ENCODE results near the gene REM2.
"Not testable (repeated sequence)": the region's sequence is repeated elsewhere in the genome, so short reads cannot be mapped to it uniquely, and the experiment has no call there.

Gene REM2

GRCh38 chr14:22854963-22855724 lies 27.9 kb upstream of the REM2 start:
- no peak overlapping the region for H2AK5ac ChIP-seq (ENCODE audit: low read length)
- no peak overlapping the region for H3K23ac ChIP-seq (ENCODE audit: low read length)
- H2BK5ac ChIP-seq (ENCODE audit: low read depth, low read length, poor library complexity), result no peak overlapping the region
- no peaks in the 10 kb centered on the region for H3K27me3 ChIP-seq (ENCODE audit: insufficient read depth, low read length)
- peaks cover 6% of the 10 kb centered on the region for H3K79me1 ChIP-seq (ENCODE audit: low read length)
- peaks cover 12 to 16% of the 10 kb centered on the region in 2 experiments for H3K4me1 ChIP-seq (ENCODE audit: control insufficient read depth in 1 of 2, insufficient read depth in 2 of 2, low read length in 2 of 2)
- no peaks in the 10 kb centered on the region for H3K9me3 ChIP-seq (ENCODE audit: insufficient read depth, low read depth, low read length)
- H3K9ac ChIP-seq (ENCODE audit: low read length), result no peak overlapping the region
- H4K12ac ChIP-seq (ENCODE audit: low read depth, low read length), result no peak overlapping the region
- no peak overlapping the region for H3K4me2 ChIP-seq (ENCODE audit: low read length)
- H4K8ac ChIP-seq (ENCODE audit: low read depth, low read length), result no peak overlapping the region
- no peak overlapping the region for H2BK120ac ChIP-seq (ENCODE audit: insufficient read depth, low read length, poor library complexity)
- WGBS (ENCODE audit: extremely low coverage, insufficient coverage, insufficient read length), result no CpG with 5 or more reads among the region's 8 CpGs
- peaks cover 2% of the 10 kb centered on the region for H3K79me2 ChIP-seq (ENCODE audit: control insufficient read depth, insufficient read depth, low read length, poor library complexity)
- no peak overlapping the region for H3K14ac ChIP-seq (ENCODE audit: low read length)
- H3K4me3 ChIP-seq (ENCODE audit: low read depth, low read length), result no peak overlapping the region
- H3K36me3 ChIP-seq (ENCODE audit: control insufficient read depth in 1 of 2, insufficient read depth in 2 of 2, low read length in 2 of 2), result no peaks in the 10 kb centered on the region
- no peak overlapping the region for H2AFZ ChIP-seq (ENCODE audit: insufficient read depth, low read length, poor library complexity)
- peak overlapping the region; percentile 36 for H2BK12ac ChIP-seq (ENCODE audit: low read length)
- H3K4ac ChIP-seq (ENCODE audit: low read depth, low read length), result no peak overlapping the region
- no peak overlapping the region for H3K27ac ChIP-seq (ENCODE audit: low read depth, low read length)
- no peak for DNase-seq
- H3K18ac ChIP-seq (ENCODE audit: low read length), result no peak overlapping the region
- no peak overlapping the region for H4K91ac ChIP-seq (ENCODE audit: low read depth, low read length)

- H3K4me3 ChIP-seq (ENCODE audit: low read depth, low read length), result no peak overlapping the region
- no peak overlapping the region for H3K14ac ChIP-seq (ENCODE audit: low read length)
- no peaks in the 10 kb centered on the region for H3K36me3 ChIP-seq (ENCODE audit: control insufficient read depth in 1 of 2, insufficient read depth in 2 of 2, low read length in 2 of 2)
- H2BK5ac ChIP-seq (ENCODE audit: low read depth, low read length, poor library complexity), result no peak overlapping the region
- no peaks in the 10 kb centered on the region for H3K9me3 ChIP-seq (ENCODE audit: insufficient read depth, low read depth, low read length)
- no peak overlapping the region for H3K4ac ChIP-seq (ENCODE audit: low read depth, low read length)
- H2AFZ ChIP-seq (ENCODE audit: insufficient read depth, low read length, poor library complexity), result no peak overlapping the region
- H2BK12ac ChIP-seq (ENCODE audit: low read length), result no peak overlapping the region
- H2AK5ac ChIP-seq (ENCODE audit: low read length), result no peak overlapping the region
- peaks cover 2 to 6% of the 10 kb centered on the region in 2 experiments for H3K4me1 ChIP-seq (ENCODE audit: control insufficient read depth in 1 of 2, insufficient read depth in 2 of 2, low read length in 2 of 2)
- H3K4me2 ChIP-seq (ENCODE audit: low read length), result no peak overlapping the region
- no peak for DNase-seq
- no peak overlapping the region for H4K91ac ChIP-seq (ENCODE audit: low read depth, low read length)
- H3K18ac ChIP-seq (ENCODE audit: low read length), result no peak overlapping the region
- no peak overlapping the region for H3K23ac ChIP-seq (ENCODE audit: low read length)
- H3K27ac ChIP-seq (ENCODE audit: low read depth, low read length), result no peak overlapping the region
- H2BK120ac ChIP-seq (ENCODE audit: insufficient read depth, low read length, poor library complexity), result no peak overlapping the region
- H3K27me3 ChIP-seq (ENCODE audit: insufficient read depth, low read length), result no peaks in the 10 kb centered on the region
- H3K79me2 ChIP-seq (ENCODE audit: control insufficient read depth, insufficient read depth, low read length, poor library complexity), result peaks cover 2% of the 10 kb centered on the region
- H4K8ac ChIP-seq (ENCODE audit: low read depth, low read length), result no peak overlapping the region
- no peak overlapping the region for H3K9ac ChIP-seq (ENCODE audit: low read length)
- peaks cover 6% of the 10 kb centered on the region for H3K79me1 ChIP-seq (ENCODE audit: low read length)
- no CpG with 5 or more reads among the region's 5 CpGs for WGBS (ENCODE audit: extremely low coverage, insufficient coverage, insufficient read length)
- no peak overlapping the region for H4K12ac ChIP-seq (ENCODE audit: low read depth, low read length)
These were observed 26.6 kb upstream of the REM2 start for GRCh38 chr14:22856428-22856827.

- not testable (repeated sequence) for H3K23ac ChIP-seq (ENCODE audit: low read length); H3K27me3 ChIP-seq (ENCODE audit: insufficient read depth, low read length); H2AFZ ChIP-seq (ENCODE audit: insufficient read depth, low read length, poor library complexity); H2BK5ac ChIP-seq (ENCODE audit: low read depth, low read length, poor library complexity); H4K91ac ChIP-seq (ENCODE audit: low read depth, low read length); H3K4me2 ChIP-seq (ENCODE audit: low read length); H3K79me1 ChIP-seq (ENCODE audit: low read length); H3K79me2 ChIP-seq (ENCODE audit: control insufficient read depth, insufficient read depth, low read length, poor library complexity); H3K4me3 ChIP-seq (ENCODE audit: low read depth, low read length); H3K4ac ChIP-seq (ENCODE audit: low read depth, low read length); H3K9me3 ChIP-seq (ENCODE audit: insufficient read depth, low read depth, low read length); H3K4me1 ChIP-seq (ENCODE audit: control insufficient read depth in 1 of 2, insufficient read depth in 2 of 2, low read length in 2 of 2); H4K8ac ChIP-seq (ENCODE audit: low read depth, low read length); H2AK5ac ChIP-seq (ENCODE audit: low read length); H2BK120ac ChIP-seq (ENCODE audit: insufficient read depth, low read length, poor library complexity); H4K12ac ChIP-seq (ENCODE audit: low read depth, low read length); H3K18ac ChIP-seq (ENCODE audit: low read length); H3K36me3 ChIP-seq (ENCODE audit: control insufficient read depth in 1 of 2, insufficient read depth in 2 of 2, low read length in 2 of 2); H3K9ac ChIP-seq (ENCODE audit: low read length); H3K27ac ChIP-seq (ENCODE audit: low read depth, low read length); DNase-seq; H3K14ac ChIP-seq (ENCODE audit: low read length); H2BK12ac ChIP-seq (ENCODE audit: low read length)
- WGBS (ENCODE audit: extremely low coverage, insufficient coverage, insufficient read length), result no CpG with 5 or more reads among the region's 3 CpGs
These were observed 22.6 kb upstream of the REM2 start for GRCh38 chr14:22860377-22860776.

- Histone ChIP-seq H2BK120ac (ENCODE audit: insufficient read depth, low read length, poor library complexity) (no peak overlapping the region), H3K4me3 (ENCODE audit: low read depth, low read length) (no peak overlapping the region), H3K4me1 (ENCODE audit: control insufficient read depth in 1 of 2, insufficient read depth in 2 of 2, low read length in 2 of 2) (no peaks in the 10 kb centered on the region), H2AFZ (ENCODE audit: insufficient read depth, low read length, poor library complexity) (no peak overlapping the region), H4K91ac (ENCODE audit: low read depth, low read length) (no peak overlapping the region), H3K9ac (ENCODE audit: low read length) (no peak overlapping the region), H3K23ac (ENCODE audit: low read length) (no peak overlapping the region), H2AK5ac (ENCODE audit: low read length) (no peak overlapping the region), H3K18ac (ENCODE audit: low read length) (no peak overlapping the region), H3K4me2 (ENCODE audit: low read length) (no peak overlapping the region), H4K8ac (ENCODE audit: low read depth, low read length) (no peak overlapping the region), H3K27ac (ENCODE audit: low read depth, low read length) (no peak overlapping the region), H3K14ac (ENCODE audit: low read length) (no peak overlapping the region), H3K27me3 (ENCODE audit: insufficient read depth, low read length) (no peaks in the 10 kb centered on the region), H4K12ac (ENCODE audit: low read depth, low read length) (no peak overlapping the region), H3K4ac (ENCODE audit: low read depth, low read length) (no peak overlapping the region), H3K79me2 (ENCODE audit: control insufficient read depth, insufficient read depth, low read length, poor library complexity) (no peaks in the 10 kb centered on the region), H3K79me1 (ENCODE audit: low read length) (no peaks in the 10 kb centered on the region), H2BK12ac (ENCODE audit: low read length) (no peak overlapping the region), H2BK5ac (ENCODE audit: low read depth, low read length, poor library complexity) (no peak overlapping the region), H3K9me3 (ENCODE audit: insufficient read depth, low read depth, low read length) (no peaks in the 10 kb centered on the region), H3K36me3 (ENCODE audit: control insufficient read depth in 1 of 2, insufficient read depth in 2 of 2, low read length in 2 of 2) (no peaks in the 10 kb centered on the region)
- DNase-seq, result no peak
These were observed 21.4 kb upstream of the REM2 start for GRCh38 chr14:22861651-22862050.
